A172 (cell line): ENCODE results near the gene BEST1. TPM values are rescaled to one million over a fixed set of nuclear protein-coding genes. Genes with fewer than 3 reads are reported as not detected.

ENCODE experiments used
- DNase-seq: peaks from one replicate; pipeline ENCODE4 v3.0.0-alpha.2; 2015; ENCODE audit warnings: low spot score
- total RNA-seq: library from RNA; depleted of rRNA; stranded (reverse); fragments of >200 nt; shearing (Covaris generic); gene quantifications from 2 replicates; pipeline ENCODE4 v1.2.3, GENCODE V29; 2014

The BEST1 gene
- total RNA-seq, 1 experiment from 2014 or later = 1.00 TPM

DNA sequence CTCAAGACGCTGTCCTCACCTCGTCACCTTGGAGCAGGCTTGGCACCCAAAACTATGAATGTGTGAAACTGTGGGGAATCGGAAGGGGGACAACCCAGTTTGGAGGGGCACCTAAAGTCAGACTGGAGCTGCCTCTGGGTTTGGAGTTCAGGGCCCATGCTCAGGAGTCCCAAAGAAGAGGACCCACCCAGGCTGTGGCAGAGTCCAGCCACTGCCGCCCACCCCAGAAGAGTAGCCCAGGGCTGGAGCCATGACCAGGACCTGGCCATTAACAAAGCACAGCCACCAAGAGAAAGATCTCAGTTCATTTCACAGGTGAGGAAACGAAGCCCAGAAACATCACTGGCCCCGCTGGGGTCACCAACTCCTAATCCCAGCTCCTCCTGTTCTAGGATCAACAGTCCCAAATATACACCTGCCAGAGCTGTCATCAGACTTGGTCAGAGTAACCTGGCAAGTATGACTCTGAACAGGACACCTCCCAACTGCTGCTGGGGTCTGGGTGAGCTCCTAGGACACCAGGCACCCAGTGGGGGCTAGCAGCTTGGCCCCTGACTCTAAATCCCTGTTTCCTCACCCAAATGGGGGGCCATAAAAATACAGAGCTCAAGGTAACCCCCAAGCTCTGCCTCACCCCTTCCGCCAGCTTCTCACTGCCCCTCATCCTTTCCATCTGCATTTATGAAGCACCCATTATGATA is 35.5 kb upstream of the BEST1 start:
- DNase-seq = no peak

DNA sequence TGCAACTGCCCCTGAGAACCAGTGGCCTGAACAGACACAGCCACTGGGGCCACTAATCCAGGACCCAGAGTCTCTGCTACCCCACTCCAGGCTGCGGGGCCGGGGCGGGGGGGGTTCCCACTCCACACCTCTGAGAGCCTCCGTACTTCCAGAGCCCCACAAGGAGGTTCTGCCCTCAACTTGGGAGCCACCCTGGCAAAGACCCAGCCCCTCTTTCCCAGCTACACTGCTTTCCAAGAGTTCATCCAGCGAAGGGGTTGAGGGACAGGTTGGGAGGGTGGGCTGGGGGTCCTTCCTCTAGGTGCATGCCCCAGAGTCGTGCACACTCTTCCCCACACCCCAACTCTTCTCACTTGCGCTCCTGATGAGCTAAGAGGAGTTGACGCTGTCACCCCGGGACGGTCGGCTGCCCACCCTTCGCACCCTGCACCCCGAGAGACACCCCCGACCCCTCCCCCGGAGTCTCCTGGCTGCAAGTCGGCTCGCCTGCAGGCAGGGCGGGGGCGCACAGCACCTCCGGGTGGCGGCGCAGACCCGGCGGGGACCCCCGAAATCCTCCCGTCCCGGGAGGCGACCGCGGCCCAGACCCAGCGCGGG is 33.3 kb upstream of the BEST1 start:
- no peak for DNase-seq

DNA sequence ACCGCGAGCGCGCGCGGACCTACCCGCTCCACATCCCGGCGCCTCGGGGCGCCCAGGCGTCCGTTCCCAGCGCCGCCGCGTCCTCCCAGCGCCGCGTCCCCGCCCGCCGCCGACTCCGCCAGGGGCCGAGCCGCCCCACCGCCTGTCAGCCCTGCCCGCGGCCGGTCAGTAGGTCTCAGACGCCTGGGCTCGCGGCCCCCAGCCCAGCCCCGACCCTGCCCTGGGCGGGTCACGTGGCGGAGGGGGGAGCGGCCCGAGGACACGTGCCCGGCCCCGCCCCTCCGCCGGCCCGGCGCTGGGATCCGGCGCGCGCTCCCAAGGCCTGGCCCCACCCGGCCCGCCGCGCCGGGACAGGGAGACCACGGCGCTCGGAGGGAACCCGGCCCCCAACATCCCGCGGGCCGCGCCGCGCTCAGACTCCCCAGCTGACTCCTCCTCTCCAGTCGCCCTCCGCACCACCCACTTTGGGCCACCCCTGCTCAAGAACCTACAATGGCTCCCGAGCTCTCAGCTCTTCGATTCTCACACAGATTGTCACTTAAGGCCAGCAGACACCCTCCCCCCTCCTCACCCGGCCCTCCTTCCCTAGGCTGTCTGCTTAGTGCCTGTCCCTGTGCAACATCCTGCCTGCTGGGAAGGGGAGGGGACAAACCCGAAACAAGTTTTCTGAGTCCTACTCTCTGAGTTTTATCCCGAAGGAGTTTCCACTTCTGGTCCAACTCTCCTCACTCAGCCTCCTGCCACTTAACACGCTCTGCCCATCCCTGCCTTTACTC is 32.6 kb upstream of the BEST1 start, which contains the start of gene RAB3IL1:
RAB3IL1 (minus strand) TSS at position 233 of the 776 bp plus-strand sequence; CDS start at position 34, 199 bp downstream.
- peak; percentile 38 for DNase-seq

DNA sequence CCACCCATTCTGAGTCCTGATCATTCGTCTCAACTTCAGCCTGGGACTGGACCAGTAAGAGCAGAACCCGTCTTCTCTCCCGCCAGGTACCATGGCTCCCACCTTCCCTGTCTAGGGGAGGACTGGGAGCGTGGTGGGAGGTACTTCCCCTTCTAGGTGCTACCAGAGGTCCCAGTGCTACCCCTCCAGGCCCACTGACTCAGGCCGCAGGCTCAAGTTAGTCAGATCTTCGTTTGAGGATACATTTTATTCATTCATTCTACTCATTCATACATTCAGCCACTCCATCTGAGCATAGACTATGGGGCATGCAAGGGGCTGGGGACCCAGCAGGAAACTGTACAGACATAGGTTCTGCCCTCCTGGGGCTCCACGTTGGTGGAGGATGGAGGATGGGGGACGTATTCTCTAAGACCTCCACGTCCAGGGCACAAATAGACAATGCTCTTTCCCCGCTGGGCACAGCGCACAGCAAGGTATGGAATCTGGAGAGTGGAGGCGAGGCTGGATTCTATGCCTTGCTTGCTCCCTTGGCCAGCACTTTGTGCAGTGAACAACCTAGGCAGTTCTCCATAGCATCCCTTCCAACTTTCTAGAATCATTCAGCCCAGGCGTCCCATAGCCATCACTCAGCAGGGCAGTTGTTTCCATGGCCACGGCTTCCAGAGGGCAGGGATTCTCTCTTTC is 31.8 kb upstream of the BEST1 start:
- DNase-seq = no peak

DNA sequence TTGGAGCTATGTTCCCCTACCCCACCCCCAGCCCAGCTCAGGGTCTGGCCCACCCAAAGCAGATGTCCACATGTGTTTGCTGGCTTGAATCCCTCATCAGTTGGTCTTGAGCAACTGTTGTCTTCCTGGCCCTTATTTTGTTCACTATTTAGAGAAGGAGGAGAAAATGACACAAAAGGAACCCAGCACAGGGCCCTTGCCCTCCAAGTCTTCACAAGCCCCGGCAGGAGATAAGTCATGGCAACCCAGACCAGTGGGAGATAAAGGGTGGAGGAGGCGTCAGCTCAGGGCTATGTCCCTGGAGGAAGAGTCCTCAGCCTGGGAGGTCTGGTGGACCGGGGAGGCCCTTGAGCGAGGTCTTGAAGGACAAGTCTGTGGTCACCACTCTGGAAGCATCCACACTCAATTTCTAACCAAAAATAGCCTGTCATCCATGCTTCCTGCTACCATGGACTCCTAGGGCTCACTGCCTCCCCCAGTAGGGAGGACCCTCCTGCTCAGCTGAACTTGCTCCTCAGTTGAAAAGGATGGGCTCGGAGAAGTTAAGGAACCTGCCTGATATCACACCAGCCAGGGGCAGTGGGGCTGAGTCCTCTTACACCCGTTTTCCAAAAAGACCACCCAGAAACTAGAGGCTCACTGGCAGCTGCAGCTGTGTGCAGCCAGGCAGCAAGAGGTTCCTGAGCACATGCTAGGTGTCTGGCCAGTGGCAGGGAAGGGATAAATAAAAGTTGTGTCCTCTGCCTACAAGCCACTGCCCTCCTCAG is 31.0 kb upstream of the BEST1 start:
- DNase-seq = no peak

DNA sequence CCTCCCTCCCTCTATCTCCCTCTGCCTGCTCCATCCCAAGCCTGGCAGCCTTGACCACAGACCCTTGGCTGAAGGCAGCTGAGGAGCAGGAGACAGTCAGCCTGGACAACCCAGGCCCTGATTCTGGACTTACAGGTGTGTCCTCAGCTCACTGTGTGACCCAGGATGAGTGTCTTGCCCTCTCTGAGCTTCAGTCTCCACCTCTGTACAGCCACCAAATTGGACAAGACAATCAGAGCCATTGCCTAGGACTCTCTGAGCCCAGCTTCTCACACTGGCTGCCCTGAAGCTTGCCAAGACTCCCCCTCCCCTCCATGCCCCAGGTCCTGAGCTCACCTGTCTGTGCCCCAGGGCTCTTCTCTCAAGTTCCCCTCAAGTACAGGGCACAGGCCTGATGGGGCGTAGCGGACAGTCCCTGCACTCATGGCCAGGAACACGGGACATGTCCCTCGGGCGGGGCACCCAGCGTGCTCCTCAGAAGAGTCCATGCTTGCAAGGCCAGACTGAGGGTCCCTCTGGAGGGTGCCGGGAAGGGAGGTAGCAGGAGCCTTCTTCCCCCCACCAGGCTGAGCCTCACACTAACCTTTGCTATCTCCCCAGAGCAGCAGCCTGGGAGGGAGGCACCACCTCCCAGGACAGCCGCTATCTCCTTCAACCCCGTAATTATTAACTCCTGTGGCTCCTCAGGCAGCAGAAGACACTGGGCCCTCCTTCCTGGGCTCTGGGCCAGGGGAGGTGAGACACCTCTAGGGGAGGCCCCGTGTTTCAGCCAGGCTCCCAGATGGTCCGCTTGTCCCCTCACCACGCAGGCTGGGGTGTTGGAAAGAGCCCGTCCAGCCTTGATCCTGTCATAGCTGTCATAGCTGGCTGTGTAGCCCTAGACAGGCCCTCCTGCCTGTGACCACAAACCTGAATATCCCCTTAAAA is 30.2 kb upstream of the BEST1 start:
- no peak for DNase-seq

DNA sequence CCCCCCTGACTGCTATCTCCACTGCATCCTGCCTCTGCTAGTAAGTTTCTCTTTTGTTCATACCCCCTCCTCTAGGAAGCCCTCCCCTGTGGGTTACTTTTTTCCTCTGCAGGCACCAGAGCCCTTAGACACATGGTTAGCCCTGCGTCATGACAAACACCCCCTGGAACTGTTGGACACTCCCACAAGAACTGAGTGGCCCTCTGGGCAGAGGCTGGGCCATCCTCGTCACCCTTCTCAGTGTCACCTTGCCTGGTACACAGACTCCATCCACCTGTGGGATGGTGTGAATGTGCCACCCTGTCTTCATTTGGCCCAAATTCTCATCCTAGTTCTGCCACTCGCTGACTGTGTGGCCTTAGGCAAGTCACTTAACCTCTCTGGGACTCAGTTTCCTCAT is 28.7 kb upstream of the BEST1 start:
- no peak for DNase-seq

DNA sequence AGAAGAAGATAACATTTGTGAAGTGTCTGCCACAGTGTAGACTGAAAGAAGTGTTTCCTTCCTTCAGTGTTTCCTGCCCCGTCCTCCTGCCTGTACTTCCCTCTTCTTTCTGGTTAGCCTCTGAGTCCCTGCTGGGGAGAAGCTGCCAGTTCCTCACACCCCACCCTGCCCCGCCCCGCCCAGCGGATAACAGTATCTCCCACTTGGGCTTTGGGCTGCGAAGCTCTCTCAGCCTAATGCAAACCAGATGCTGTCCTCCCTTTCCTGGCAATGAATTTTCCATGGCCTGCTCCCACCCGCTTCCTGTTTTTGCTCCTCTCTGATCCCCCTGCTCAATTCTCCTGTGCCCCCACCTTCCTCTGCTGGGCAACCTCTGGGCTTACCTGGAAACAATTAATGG is 27.6 kb upstream of the BEST1 start:
- DNase-seq = no peak

DNA sequence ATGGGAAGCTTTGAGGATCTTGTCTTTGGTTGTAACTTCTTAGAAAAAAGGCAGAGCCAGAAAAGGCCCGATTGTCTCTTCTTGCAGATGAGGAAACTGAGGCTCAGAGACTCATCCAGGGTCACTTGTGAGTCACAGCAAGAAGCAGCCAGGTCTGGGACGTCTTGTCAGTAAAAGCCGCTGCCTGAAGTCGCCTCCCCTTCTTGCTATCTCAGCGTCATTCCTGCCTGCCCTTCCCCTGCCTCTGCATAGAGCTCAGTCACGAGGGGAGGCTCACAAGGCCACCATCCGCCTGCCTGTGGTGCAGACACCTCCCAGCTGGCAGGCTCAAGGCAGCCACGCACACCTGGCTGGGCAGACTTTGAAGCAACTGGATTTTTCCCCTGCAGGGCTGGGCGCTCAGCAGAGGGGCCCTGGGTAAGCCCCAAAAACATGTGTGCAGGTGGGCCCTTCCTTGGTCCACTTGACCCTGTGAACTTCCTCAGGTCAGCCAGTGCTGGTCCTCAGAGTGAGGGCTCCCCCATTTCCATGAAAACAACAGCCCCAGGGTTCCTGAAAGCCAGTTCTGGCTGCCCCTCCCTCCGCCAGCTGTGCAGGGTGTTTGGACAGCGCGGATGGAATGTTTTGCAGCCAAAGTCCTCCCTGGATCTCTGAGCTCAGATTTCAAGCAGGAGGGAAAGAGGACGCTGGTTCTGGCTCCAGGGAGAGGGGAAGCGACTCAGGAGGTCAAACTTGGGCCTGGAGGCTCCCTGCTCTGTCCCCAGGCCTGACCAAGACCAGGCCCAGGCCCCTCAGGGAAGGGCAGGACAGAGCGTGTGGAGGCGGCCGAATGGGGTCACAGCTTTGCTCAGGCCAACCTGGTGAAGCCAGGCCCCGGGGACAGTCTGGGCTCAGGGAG is 26.7 kb upstream of the BEST1 start:
- no peak for DNase-seq

DNA sequence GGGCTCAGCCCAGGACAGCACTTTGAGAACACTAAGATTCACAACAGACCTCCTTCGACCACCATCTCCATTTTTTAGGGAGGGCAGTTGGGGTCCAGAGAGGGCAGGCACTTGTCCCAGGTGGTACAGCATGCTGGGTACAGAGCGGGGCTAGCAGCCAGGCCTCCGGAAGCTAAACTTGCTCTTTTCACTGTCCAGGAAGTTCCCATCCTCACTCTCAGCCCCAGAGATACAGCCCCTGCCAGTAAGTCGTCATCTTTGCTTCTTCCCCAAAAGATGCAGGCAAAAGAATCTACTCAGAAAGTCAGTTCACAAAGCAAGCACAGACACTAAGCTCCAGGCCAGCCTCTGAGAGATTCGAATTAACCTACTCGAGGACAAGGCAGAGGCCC is 26.1 kb upstream of the BEST1 start:
- DNase-seq = no peak

DNA sequence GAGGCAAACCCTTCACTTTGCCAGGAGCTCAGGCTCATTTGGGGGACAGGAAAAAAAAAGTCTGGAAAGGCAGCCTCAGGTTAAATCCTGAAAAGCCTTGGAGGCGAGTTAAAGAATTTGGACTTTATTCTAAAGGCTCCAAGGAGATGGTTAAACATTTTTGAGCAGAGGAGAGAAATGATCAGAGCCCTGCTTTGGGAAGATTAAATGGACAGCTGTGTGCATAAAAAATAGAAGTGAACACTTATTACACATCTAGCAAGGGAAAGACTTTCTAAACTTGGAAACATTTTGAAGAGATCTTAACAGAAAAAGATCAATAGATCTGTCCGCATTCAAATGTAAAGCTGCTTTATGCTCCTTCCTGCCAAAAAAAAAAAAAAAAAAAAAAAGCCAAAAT is 24.4 kb upstream of the BEST1 start:
- no peak for DNase-seq

DNA sequence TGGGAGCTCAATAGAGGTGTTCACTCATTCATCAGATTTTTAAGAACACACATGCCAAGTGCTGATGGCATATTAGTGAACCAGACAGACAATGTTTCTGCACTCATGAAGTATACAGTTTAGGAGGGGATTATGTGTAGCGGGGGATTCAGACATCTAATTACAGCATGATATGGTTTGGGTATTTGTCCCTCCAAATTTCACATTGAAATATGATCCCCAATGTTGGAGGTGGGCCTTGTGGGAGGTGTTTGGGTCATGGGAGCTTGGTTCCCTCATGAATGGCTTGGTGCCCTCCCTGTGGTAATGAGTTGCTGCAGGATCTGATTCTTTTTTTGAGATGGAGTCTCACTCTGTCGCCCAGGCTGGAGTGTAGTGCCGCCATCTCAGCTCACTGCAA is 23.9 kb upstream of the BEST1 start:
- DNase-seq = no peak

DNA sequence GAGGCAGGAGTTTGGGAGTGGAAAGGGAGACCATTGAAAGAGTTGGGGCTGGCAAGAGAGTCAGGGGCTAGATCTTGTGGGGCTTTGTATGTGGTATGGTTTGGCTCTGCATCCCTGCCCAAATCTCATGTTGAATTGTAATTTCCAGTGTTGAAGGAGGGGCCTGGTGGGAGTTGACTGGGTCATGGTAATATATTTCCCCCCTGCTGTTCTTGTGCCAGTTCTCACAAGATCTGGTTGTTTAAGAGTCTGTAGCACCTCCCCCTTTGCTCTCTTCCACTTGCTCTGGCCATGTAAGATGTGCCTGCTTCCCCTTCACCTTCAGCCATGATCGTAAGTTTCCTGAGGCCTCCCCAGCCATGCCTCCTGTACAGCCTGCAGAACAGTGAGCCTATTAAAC is 22.6 kb upstream of the BEST1 start:
- peak; percentile 33 for DNase-seq

DNA sequence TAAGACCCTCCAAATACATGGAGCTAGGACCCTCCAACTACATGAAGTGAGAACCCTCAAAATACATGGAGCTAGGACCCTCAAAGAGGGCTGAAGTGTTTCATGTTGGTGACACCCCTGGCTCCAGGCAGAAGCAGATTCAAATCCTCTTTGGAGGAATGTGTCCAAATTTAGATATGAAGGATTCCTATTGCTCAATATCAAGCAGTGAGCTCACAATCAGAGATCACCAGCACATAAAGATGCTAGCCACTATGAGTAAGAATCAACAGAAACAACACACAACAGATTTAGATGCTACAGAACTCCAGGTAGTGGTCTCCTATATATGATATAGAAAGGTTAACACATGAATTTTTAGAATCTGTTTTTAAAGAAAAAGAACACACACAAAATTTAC is 21.5 kb upstream of the BEST1 start:
- no peak for DNase-seq

DNA sequence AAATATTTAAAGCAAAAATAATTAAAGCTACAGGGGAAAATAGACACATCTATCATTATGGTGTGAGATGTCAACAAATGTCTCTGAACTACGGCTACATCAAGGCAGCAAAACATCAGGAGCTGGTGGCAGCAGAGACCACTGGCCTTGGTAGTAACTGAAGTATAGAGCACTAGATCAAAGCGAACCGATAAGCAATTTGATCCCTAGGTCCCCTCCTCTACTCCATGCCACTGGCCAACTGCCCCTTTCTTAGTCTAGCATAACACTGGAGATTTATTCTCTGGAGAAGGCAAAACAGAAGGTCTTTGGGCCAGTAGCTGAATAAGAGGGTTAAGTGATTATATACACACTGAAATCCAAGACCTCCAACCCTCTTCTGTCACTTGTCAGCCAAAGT is 19.2 kb upstream of the BEST1 start:
- DNase-seq = no peak

DNA sequence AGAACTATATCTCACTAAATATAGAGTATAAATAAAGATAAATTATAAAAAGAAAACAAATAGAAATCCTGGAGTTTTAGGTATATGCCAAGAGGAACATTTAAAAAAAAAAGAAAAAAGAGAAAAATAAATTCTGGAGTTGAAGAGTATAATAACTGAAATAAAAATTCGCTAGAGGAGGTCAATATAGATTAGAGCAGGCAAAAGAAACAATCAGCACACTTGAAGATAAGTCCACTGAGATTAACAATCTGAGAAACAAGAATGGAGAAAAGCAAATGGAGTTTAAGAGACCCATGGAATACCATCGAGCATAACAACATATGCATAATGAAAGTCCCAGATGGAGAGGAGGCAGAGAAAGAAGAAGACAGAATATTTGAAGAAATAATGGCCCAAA is 14.3 kb upstream of the BEST1 start:
- no peak for DNase-seq

DNA sequence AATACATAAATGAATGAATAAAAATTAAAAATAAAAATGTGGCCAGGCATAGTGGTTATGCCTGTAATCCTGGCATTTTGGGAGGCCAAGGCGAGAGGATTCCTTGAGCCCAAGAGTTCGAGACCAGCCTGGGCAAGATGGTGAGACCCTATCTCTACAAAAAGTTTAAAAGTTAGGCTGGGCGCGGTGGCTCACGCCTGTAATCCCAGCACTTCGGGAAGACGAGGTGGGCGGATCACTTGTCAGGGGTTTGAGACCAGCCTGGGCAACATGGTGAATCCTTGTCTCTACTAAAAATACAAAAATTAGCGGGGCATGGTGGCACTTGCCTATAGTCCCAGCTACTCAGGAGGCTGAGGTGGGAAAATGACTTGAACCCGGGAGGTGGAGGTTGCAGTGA is 9.7 kb upstream of the BEST1 start:
- no peak for DNase-seq

DNA sequence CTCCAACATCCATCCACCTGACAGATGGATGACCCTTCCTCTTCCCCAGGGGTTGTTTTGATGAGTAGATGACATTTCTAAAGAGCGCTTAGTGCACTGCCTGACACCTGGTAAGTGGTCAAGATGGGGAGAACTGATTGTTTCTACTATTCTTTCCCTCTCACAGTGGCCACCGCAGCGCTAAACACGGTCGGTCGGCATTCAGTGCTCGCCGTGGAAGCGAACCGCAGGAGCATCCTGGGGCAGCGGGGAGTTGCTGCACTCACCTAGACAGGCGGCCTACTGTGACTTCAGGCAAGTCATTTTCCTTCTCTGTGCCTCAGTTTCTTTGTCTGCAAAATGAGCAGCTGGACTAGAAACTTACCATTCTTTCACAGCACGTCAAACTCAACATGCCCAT is 5.0 kb upstream of the BEST1 start:
- DNase-seq = no peak

DNA sequence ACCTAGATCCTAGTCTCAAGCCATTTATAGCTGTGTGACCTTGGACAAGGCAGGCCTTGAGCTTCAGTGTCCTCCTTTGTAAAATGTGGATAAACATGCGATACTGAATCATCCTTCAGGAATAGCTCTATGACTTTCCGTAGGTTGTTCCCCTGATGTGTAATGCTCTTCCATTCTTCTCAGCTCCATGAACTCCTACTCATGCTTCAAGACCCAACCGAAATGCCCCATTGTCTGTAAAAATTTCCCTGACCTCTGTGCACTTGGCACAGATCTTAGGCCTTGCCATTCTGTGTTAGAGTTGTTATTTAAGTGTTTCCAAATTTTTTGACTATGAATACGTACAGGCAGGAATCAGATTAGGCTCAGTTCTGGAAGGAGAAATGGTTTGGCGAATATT is 3.3 kb upstream of the BEST1 start:
- no peak for DNase-seq
